Epithelial cell of esophagus (primary cell): ENCODE results near the gene AP4S1.

Source experiments
- DNase-seq: peaks from one replicate; pipeline ENCODE4 v3.0.0; 2010; ENCODE audit warnings: low read depth
- H3K4me3 ChIP-seq: 2 replicates; pipeline ENCODE4 v1.5.1; 2011; ENCODE audit warnings: mild to moderate bottlenecking, low read length, control low read depth
- CTCF ChIP-seq: IDR thresholded peaks from 2 replicates; pipeline ENCODE4 v1.5.1; 2011; ENCODE audit warnings: low read depth, mild to moderate bottlenecking, low read length, control low read depth, inconsistent platforms; ENCODE audit not compliant: insufficient read depth; ENCODE audit errors: missing control alignments

The AP4S1 gene

DNA sequence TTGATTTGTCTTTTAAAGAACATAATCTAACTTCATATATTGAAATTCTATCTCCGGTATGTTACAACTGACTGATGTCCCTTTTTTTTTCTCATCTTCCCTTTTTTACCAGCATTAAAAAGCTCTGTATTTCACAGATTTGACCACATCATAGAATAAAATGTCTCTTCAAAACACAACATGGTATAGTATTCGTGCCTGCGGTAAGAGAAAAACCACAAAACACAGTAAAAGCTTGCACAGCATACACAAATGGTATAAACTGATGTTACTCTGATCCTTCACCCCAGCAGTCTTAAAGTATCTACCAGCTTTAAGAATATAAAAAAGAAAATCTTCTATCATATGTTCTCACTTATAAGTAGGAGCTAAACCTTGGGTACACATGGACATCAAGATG is 98.7 kb downstream of the AP4S1 start:
- no peak for DNase-seq
- H3K4me3 ChIP-seq, result no peak overlapping the region
- TF ChIP-seq CTCF, result no peak

DNA sequence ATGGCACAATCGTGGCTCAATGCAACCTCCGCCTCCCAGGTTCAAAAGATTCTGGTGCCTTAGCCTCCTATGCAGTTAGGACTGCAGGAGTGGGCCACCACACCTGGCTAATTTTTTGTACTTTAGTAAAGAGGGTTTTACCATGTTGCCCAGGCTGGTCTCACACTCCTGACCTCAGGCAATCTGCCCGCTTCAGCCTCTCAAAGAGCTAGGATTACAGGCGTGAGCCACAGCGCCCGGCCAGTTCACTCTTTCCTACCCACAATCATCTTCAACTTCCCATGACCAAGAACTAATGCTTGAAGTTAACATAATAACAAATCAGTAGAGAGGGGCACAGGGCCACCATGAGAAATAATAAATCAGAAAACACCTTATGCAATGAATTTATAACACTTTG is 99.8 kb downstream of the AP4S1 start:
- no peak for TF ChIP-seq CTCF
- no peak for DNase-seq
- no peak overlapping the region for H3K4me3 ChIP-seq

DNA sequence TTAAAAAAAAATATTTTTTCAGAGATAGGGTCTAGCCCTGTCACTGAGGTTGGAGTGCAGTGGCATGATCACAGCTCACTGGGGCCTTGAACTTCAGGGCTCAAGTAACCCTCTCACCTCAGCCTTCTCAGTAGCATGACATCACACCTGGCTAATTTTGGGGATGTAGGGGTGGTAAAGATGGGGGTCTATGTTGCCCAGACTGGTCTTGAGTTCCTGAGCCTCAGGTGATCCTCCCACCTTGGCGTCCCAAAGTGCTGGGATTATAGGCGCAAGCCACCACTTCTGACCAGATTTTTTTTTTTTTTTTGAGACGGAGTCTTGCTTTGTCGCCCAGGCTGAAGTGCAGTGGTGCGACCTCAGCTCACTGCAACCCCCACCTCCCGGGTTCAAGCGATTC is 101.2 kb downstream of the AP4S1 start:
- no peak for TF ChIP-seq CTCF
- no peak overlapping the region for H3K4me3 ChIP-seq
- no peak for DNase-seq

- no peak for TF ChIP-seq CTCF
- H3K4me3 ChIP-seq, result no peak overlapping the region
- no peak for DNase-seq
These were observed 102.2 kb downstream of the AP4S1 start for GRCh38 chr14:31127690-31128089.

- H3K4me3 ChIP-seq, result no peak overlapping the region
- TF ChIP-seq CTCF, result no peak
- no peak for DNase-seq
These were observed 103.4 kb downstream of the AP4S1 start for GRCh38 chr14:31128601-31129526.

GRCh38 chr14:31133133-31133532 is 107.7 kb downstream of the AP4S1 start:
- DNase-seq, result no peak
- TF ChIP-seq CTCF, result no peak
- H3K4me3 ChIP-seq, result no peak overlapping the region
